AG10803 (cell line): ENCODE results near the gene TBX18.

ENCODE experiments used
- DNase-seq: peaks from one replicate; pipeline ENCODE4 v3.0.0; 2010; ENCODE audit warnings: low read depth
- H3K4me3 ChIP-seq: 2 replicates; pipeline ENCODE4 v1.5.1; 2011; ENCODE audit warnings: mild to moderate bottlenecking, low read length, control low read depth
- TF ChIP-seq, protein P1 (sequence below): conservative IDR thresholded peaks from 2 replicates; pipeline ENCODE4 v1.5.1; 2011; ENCODE audit warnings: mild to moderate bottlenecking, low read length, control low read depth, inconsistent platforms

The TBX18 gene

DNA sequence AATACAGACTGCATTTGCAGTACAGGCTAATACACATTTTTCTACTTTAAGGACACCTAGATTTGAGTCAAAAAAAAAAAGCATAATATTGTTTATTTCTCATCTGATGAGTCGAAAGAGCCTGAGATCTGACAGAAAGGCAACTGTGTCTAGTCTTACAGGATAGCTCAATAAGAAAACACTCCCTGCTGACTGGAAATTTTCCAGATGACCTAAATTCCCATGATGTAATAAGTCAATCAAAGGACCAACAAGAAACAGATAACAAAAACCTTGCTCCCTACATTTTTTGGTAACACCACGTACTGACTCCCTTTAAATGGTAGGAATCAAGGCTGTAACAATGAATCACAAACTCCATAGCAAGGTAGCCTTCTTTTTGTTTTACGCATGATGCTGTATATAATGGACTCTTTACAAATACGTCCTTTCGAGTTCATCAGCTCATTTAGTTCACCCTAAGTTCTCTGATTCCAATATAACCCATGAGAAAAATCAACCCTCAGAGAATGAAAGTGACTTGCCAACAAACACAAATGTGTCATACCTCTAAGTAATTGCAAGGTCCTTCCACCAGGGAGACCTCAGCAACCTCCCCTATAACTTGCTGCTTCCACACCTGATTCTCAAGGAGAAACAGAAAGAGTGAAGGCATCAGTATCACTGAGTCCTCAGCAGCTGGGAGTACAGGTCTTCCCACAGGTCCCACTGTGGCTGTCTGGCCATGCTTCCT, 12.1 kb downstream of the TBX18 start:
- TF ChIP-seq, protein P1, sequence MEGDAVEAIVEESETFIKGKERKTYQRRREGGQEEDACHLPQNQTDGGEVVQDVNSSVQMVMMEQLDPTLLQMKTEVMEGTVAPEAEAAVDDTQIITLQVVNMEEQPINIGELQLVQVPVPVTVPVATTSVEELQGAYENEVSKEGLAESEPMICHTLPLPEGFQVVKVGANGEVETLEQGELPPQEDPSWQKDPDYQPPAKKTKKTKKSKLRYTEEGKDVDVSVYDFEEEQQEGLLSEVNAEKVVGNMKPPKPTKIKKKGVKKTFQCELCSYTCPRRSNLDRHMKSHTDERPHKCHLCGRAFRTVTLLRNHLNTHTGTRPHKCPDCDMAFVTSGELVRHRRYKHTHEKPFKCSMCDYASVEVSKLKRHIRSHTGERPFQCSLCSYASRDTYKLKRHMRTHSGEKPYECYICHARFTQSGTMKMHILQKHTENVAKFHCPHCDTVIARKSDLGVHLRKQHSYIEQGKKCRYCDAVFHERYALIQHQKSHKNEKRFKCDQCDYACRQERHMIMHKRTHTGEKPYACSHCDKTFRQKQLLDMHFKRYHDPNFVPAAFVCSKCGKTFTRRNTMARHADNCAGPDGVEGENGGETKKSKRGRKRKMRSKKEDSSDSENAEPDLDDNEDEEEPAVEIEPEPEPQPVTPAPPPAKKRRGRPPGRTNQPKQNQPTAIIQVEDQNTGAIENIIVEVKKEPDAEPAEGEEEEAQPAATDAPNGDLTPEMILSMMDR, result peak; percentile 15
- DNase-seq, result no peak
- H3K4me3 ChIP-seq, result no peak overlapping the region

DNA sequence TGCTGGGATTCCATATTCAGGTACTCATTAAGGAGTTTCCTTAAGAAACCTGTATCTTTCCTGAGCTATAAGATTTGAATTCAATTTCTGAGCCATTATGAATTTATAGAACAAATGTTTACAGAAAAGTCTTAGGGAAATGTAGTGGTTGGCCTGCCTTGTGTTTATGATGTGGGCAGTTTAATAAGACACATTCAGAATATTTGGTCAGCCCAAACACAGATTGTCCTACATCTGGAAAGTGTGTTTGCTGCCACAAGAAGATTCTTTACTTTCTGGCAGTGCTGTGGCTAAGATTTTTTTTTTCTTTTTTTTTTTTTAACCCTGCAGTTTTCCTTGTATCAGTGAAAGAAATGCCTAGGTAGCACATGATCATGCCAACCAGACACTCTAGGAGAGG, 15.2 kb downstream of the TBX18 start:
- DNase-seq, result peak; percentile 71
- H3K4me3 ChIP-seq, result no peak overlapping the region
- TF ChIP-seq, protein P1, result no peak

DNA sequence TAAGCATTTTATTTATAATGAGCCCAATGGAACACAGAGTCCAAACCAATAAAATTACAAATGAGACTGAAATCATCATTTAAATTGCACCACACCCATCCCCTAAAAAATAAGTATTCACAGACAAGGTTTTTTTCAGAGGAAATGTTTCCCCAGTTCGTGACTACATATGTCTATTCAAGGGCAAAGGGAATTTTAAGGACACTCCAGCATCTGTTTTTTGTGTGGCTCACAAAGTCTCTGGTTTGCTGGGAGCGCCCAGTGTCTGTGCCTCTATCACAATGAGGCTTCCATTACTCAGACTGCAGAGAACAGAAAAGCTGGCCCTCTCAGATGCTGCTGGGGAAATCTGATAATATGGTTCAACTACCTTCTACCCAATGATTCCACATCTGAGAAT, 16.0 kb downstream of the TBX18 start:
- no peak overlapping the region for H3K4me3 ChIP-seq
- TF ChIP-seq, protein P1, result no peak
- DNase-seq, result peak; percentile 40

DNA sequence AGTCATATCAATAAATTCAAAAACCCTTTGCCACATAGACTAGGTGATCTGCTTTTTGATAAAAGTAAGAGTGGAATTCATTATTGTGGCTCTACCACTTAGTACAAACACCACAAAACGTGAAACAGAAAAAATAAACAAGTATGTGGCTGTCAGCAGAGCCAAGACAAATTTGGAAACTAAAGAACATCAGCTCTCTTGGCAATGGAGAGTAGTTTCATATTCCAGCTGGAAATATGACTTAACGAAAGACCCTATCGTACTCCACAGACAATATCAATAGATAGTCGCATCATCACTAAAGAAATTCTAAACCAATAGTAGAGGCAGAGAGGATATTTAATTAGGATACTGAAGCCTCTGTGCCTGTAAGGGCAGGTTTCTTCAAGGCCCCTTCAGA, 20.8 kb downstream of the TBX18 start:
- TF ChIP-seq, protein P1, result no peak
- DNase-seq, result no peak
- no peak overlapping the region for H3K4me3 ChIP-seq

DNA sequence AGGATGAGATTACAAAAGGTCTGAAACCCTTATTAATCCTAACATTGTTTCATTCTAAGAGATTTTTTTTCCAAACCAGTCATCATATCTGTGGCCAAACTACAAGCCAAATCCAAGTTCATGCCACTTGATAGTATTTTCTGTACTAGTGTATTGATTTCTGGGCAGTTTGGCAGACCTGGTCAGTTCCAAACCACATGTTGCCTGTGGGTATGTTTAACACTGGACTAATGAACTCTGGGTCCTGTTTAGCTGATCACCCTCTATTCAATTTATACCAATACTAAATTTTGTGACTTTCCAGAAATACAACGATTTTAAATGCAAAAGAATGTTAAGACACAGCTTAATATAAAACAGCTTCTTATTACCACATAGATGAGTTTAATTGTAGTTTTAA, 24.0 kb downstream of the TBX18 start:
- no peak overlapping the region for H3K4me3 ChIP-seq
- TF ChIP-seq, protein P1, result no peak
- no peak for DNase-seq

DNA sequence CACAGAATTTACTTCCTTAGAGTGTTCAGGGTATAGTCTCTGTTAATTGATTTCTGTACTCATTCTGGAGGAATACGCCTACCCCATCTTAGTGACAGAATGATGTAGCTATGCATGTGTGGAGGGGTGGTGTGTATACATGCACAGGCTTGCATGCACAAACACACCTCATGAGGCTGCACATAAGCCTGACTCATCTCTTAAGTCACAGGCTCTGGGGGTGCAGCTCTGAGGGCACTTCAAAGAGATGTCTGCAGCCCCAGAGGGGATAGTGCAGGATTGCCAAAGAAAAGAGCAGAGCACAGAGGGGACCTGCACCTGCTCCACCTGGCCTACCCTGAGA, 24.6 kb downstream of the TBX18 start:
- TF ChIP-seq, protein P1, result no peak
- DNase-seq, result no peak
- H3K4me3 ChIP-seq, result no peak overlapping the region

DNA sequence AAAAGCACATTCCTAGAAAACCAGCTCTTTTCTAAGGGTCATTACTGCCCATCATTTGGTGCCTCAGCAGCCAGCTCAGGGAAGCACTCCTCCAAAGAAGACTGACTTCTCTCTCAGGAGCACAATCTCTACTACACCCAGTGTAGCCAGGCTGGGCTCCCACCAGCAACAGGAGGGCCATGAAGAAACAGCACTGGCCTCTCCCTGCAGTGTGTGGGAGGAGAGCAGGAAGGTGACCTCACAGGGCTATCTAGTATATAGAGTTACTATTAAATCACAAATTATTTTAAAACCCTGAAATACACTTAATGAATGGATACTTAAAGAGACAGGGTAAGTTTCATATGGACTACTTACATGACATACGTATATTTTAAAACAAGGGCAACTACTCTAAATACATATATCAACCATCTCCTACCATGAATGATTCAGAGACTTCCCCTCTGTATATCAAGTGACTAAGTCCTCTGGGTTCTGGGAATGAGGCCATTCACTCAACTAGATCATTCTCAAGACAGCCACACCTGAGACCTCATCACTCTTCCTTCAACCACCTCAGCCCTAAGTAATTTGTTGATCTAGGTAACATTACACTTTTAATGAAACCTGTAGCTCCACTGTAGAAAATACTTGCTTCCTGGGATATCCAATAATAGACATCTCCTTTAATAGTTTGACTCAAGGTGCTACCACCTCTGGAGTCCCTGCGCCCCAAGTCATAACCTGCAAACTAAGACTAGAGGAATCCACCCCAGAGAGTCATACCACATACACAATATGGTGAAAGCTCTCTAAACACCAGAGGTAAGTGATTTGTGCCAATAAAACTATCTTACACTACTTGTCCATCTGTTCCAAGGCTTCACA, 25.2 kb downstream of the TBX18 start:
- H3K4me3 ChIP-seq, result no peak overlapping the region
- TF ChIP-seq, protein P1, result no peak
- DNase-seq, result no peak
